ENCODE measurements around the gene ELAPOR2.

GRCh38 chr7:87060288-87060537 lies 759 bp upstream of the ELAPOR2 start:
- TF ChIP-seq POLR2AphosphoS5 (IDR thresholded peaks at IDR 0.05) (no peak), CTCF (IDR thresholded peaks at IDR 0.05 in 8 of 11, conservative IDR thresholded peaks at IDR 0.05 in 3 of 11) (no peak)

All from spleen (tissue), 7 donors.